Heart right ventricle (tissue), 16 donors: ENCODE results near the gene POLD1. TPM values are rescaled to one million over a fixed set of nuclear protein-coding genes. Genes with fewer than 3 reads are reported as not detected.

ENCODE experiments used
- ATAC-seq, 8 donors: fragments of 200-7000 bp; cut with Tn5 transposase; one replicate each; pipeline ENCODE4 v1.9.1; 2020; ENCODE audit warnings: mild to moderate bottlenecking in 8 of 8, moderate library complexity in 8 of 8, moderate number of reproducible peaks in 1 of 8
- DNase-seq, 2 donors: peaks; one replicate each; pipeline ENCODE4 v3.0.0-alpha.2; 2020
- H3K27ac ChIP-seq, 10 donors: fragments of 200-600 bp; sonication (generic) in 2 of 10; one replicate each; pipeline versions ENCODE4 v1.5.0 to v1.8.0; 2020 to 2022; ENCODE audit warnings: mild to moderate bottlenecking in 3 of 10
- H3K27me3 ChIP-seq, 7 donors: fragments of 200-600 bp; one replicate each; pipeline ENCODE4 v1.8.0; 2021 to 2022; ENCODE audit warnings: mild to moderate bottlenecking in 2 of 7
- H3K36me3 ChIP-seq, 9 donors: fragments of 200-600 bp; sonication (generic) in 1 of 9; one replicate each; pipeline versions ENCODE4 v1.5.0 to v1.8.0; 2020 to 2022; ENCODE audit warnings: mild to moderate bottlenecking in 2 of 9
- H3K4me1 ChIP-seq, 9 donors: fragments of 200-600 bp; sonication (generic) in 1 of 9; one replicate each; pipeline versions ENCODE4 v1.5.0 to v1.8.0; 2020 to 2022; ENCODE audit warnings: mild to moderate bottlenecking in 4 of 9
- H3K4me3 ChIP-seq, 10 donors: fragments of 200-600 bp; sonication (generic) in 2 of 10; one replicate each; pipeline versions ENCODE4 v1.5.0 to v1.8.0; 2020 to 2022; ENCODE audit warnings: mild to moderate bottlenecking in 7 of 10, moderate library complexity in 2 of 10
- H3K9me3 ChIP-seq, 11 donors: fragments of 200-600 bp in 10 of 11; sonication (generic) in 2 of 11; one replicate each; pipeline versions ENCODE4 v1.5.0 to v1.8.0; 2013 to 2022; ENCODE audit warnings: mild to moderate bottlenecking in 2 of 11, control low read depth in 1 of 11, moderate library complexity in 1 of 11
- WGBS, 2 donors: extraction: QIAGEN DNeasy Blood & Tissue Kit; methylation state at CpG; one replicate each; pipeline ENCODE4 v1.1.7; 2013; ENCODE audit warnings: inconsistent platforms in 1 of 2; 5-methylcytosine and 5-hydroxymethylcytosine counted together
- intact Hi-C, 10 donors: fragments of 100-400 bp; cut with DNase I; formaldehyde crosslinking; loops; one replicate each; pipeline versions ENCODE4 v1.11.1 to v1.14.2; 2022
- polyA plus RNA-seq, 2 donors: library from polyadenylated mRNA; stranded (reverse); fragments of 200-250 nt; gene quantifications; one replicate each; pipeline ENCODE4 v1.2.3, GENCODE V29; 2013
- total RNA-seq, 10 donors: library from RNA; stranded (reverse); fragmentation: NEBNext Ultra II Directional in 3 of 10; extraction: Animal tissue kit (Norgen Biotek cat#: 25700) in 3 of 10; gene quantifications; one replicate each; pipeline versions ENCODE4 v1.2.1 to v1.2.4, GENCODE V29; 2021 to 2023
- TF ChIP-seq, protein P1 (sequence below), 9 donors: fragments of 200-600 bp; sonication (generic) in 2 of 9; IDR thresholded peaks; one replicate each; pipeline versions ENCODE4 v1.5.0 to v1.8.0; 2021 to 2022; ENCODE audit warnings: antibody characterized with exemption in 9 of 9, mild to moderate bottlenecking in 5 of 9, moderate library complexity in 1 of 9
- donor health status: Arrhythmogenic right ventricular cardiomyopathy.
- donor health status: ischemic (EF 13 %, LVEDD 7.1; RV severe dilation, severe dysfunction).
- donor health status: healthy with polysubstance abuse.
- donor health status: DM: no; HTN: yes; CAD: no.
- donor health status: DM: no; HTN: no; CAD: no.
- donor health status: ischemic (EF 25% LVEDD 6.9; RV normal size, moderate dysfunction).
- donor health status: ischemic (EF 25% LVEDD 5.7; RV mildly dilated, moderate dysfunction).
- donor health status: healthy.
- donor health status: DM: yes; HTN: yes; CAD: no.
- donor health status: Ischemic cardiomyopathy.
- donor health status: ischemic (EF 35%, LVEDD 5.7; RV mildly dilated, moderate dysfunction).
- donor health status: nonischemic (EF 11% LVEDD 7.7; RV severe dilation, severe dysfunction).
- donor health status: DM: yes; HTN: yes; CAD: no.
- donor health status: PGD.
- donor health status: ischemic (EF 29% LVEDD 5.4; RV normal size, mild dysfunction).
- donor health status: nonischemic (EF 23%, LVEDD 6.1; RV moderate dilation, normal function).

Gene POLD1
- total and polyA plus RNA-seq, 12 donors = 4.2 to 28.3 (median 11.3) TPM

DNA sequence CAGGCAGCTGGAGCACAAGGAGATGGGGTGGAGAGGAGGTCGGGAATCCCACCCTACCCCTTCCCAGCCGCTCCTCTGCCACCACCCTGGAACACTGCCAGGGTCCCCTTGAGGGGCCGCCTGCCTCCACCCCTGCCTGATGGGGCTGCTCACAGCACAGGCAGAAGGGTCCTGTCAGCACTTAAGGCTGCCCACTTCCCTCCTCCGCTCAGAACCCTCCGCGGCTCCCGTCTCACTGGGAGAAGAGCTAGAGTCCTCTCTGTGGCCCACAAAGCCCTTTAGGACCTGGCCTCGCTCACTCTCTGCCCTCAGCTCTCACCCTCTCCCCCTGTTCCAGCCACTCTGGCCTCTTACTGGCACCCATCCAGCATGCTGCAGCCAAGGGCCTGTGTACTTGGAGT lies 3.4 kb upstream of the POLD1 start:
- WGBS, 2 donors = 40 to 53% methylated on average over 8 of the region's 8 CpGs
- peak overlapping the region in 2 of 10 donors; percentile 23 to 44 for H3K27ac ChIP-seq
- H3K27me3 ChIP-seq = no peaks in the 10 kb centered on the region
- ATAC-seq = no peak
- peaks cover 11 to 58% (median 31%) of the 10 kb centered on the region in 9 donors for H3K4me1 ChIP-seq
- intact Hi-C loops = no loop called here
- DNase-seq = no peak
- TF ChIP-seq, protein P1, sequence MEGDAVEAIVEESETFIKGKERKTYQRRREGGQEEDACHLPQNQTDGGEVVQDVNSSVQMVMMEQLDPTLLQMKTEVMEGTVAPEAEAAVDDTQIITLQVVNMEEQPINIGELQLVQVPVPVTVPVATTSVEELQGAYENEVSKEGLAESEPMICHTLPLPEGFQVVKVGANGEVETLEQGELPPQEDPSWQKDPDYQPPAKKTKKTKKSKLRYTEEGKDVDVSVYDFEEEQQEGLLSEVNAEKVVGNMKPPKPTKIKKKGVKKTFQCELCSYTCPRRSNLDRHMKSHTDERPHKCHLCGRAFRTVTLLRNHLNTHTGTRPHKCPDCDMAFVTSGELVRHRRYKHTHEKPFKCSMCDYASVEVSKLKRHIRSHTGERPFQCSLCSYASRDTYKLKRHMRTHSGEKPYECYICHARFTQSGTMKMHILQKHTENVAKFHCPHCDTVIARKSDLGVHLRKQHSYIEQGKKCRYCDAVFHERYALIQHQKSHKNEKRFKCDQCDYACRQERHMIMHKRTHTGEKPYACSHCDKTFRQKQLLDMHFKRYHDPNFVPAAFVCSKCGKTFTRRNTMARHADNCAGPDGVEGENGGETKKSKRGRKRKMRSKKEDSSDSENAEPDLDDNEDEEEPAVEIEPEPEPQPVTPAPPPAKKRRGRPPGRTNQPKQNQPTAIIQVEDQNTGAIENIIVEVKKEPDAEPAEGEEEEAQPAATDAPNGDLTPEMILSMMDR (IDR thresholded peaks at IDR 0.05) = no peak
- H3K9me3 ChIP-seq = no peaks in the 10 kb centered on the region
- peaks cover 3 to 60% (median 44%) of the 10 kb centered on the region in 9 donors for H3K36me3 ChIP-seq
- no peak overlapping the region for H3K4me3 ChIP-seq

DNA sequence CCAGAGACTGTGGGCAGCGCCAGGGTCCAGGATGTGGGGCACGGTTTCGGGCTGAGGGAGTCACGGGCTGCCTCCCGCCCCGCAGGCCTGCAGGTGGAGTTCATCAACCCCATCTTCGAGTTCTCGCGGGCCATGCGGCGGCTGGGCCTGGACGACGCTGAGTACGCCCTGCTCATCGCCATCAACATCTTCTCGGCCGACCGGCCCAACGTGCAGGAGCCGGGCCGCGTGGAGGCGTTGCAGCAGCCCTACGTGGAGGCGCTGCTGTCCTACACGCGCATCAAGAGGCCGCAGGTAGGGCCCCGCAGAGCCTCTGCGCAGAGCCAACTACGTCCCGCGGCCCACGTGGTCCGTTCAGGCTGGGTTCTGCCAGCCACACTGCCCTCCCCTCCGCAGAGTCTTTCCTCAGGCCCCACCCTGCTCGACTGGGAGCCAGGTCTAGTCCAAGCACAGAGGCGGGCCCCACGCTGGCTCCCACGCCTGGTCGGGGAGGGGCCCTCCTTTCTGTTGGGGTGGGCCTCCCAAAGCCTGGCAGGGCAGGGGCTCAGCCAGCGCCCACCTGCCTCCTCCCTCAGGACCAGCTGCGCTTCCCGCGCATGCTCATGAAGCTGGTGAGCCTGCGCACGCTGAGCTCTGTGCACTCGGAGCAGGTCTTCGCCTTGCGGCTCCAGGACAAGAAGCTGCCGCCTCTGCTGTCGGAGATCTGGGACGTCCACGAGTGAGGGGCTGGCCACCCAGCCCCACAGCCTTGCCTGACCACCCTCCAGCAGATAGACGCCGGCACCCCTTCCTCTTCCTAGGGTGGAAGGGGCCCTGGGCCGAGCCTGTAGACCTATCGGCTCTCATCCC lies 2.0 kb upstream of the POLD1 start:
- H3K36me3 ChIP-seq = peaks cover 3 to 60% (median 44%) of the 10 kb centered on the region in 9 donors
- WGBS, 2 donors = 92 to 93% methylated on average over 57 to 58 of the region's 58 CpGs
- H3K27ac ChIP-seq = no peak overlapping the region
- peaks cover 10 to 52% (median 28%) of the 10 kb centered on the region in 9 donors for H3K4me1 ChIP-seq
- H3K27me3 ChIP-seq = no peaks in the 10 kb centered on the region
- ATAC-seq = no peak
- TF ChIP-seq, protein P1 (IDR thresholded peaks at IDR 0.05) = no peak
- intact Hi-C loops = no loop called here
- H3K9me3 ChIP-seq = no peaks in the 10 kb centered on the region
- no peak overlapping the region for H3K4me3 ChIP-seq
- DNase-seq = no peak

DNA sequence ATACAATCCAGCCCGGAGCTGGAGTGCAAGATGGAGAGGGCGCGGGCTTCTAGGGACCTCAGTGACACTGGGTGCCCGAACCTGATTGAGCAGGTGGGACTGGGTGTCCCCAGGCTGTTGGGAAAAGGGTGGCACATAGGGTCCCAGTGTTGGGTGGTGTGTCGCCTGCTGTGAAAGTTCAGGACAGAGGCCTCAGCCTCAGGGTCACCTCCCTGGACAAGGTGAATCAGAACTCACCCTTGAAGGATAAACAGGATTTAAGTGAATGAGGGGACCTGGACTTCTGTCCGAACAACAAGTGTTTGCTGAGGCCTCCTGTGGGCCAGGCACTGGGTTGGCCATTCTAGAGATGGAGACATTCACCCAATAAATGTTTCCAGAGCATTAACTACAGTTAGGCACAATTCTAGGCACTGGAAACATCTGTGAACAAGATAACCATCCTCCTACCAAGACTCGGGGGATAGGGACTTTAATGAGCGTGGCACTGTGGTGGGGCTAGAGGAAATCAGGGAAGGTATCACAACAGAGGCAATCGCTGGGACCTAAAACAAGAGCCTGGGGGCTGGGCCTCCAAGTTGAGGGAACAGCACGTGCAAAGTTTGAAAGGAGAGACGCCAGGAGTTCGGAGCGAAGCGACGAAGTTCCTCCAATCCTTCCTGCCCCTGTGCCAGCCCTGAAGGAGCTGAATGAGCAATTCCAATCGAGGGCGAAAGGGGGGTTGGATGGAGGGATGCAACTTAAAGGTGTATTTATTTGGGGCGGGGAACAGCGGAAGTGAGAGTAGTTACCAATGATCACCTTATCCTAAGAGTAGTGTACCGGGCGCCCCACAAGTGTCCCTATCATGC lies 921 bp upstream of the POLD1 start:
- ATAC-seq = no peak
- H3K4me3 ChIP-seq = peak overlapping the region in 9 of 10 donors; percentile 41 to 65 (median 58)

More for the DNA sequence above, 921 bp upstream of the POLD1 start:
- DNase-seq = no peak
- Histone ChIP-seq H3K9me3 (no peaks in the 10 kb centered on the region), H3K27ac (peak overlapping the region in 9 of 10 donors; percentile 67 to 87 (median 79)), H3K27me3 (no peaks in the 10 kb centered on the region), H3K36me3 (peaks cover 2 to 58% (median 36%) of the 10 kb centered on the region in 9 donors), H3K4me1 (peaks cover 8 to 45% (median 27%) of the 10 kb centered on the region in 9 donors)
- intact Hi-C loops = no loop called here
- TF ChIP-seq, protein P1 (IDR thresholded peaks at IDR 0.05) = no peak
- WGBS, 2 donors = 52 to 57% methylated on average over 21 of the region's 21 CpGs
